Ectodermal cell (in vitro differentiated cells): ENCODE data around the gene KRTAP5-2. TPM values are rescaled to one million over a fixed set of nuclear protein-coding genes. Genes with fewer than 3 reads are reported as not detected.
"Not testable (repeated sequence)": the region's sequence is repeated elsewhere in the genome, so short reads cannot be mapped to it uniquely, and the experiment has no call there.

Experiments used
- H3K27ac ChIP-seq: 2 replicates; pipeline ENCODE4 v1.7.0; 2013; ENCODE audit warnings: mild to moderate bottlenecking, low read depth, low read length; ENCODE audit not compliant: insufficient read depth, poor library complexity, severe bottlenecking
- H3K27me3 ChIP-seq: 2 replicates; pipeline ENCODE4 v1.7.0; 2013; ENCODE audit warnings: mild to moderate bottlenecking, low read length; ENCODE audit not compliant: insufficient read depth, control insufficient read depth, poor library complexity, severe bottlenecking
- H3K36me3 ChIP-seq: one replicate; pipeline ENCODE4 v1.7.0; 2013; ENCODE audit warnings: low read length; ENCODE audit not compliant: control insufficient read depth, insufficient read depth
- H3K4me1 ChIP-seq: one replicate; pipeline ENCODE4 v1.7.0; 2013; ENCODE audit warnings: low read length; ENCODE audit not compliant: control insufficient read depth, insufficient read depth
- H3K4me3 ChIP-seq: 2 replicates; pipeline ENCODE4 v1.7.0; 2013; ENCODE audit warnings: low read depth, low read length, control low read depth; ENCODE audit not compliant: insufficient read depth
- H3K9me3 ChIP-seq: 2 replicates; pipeline ENCODE4 v1.7.0; 2013; ENCODE audit warnings: mild to moderate bottlenecking, low read length, moderate library complexity; ENCODE audit not compliant: control insufficient read depth
- WGBS, 2 experiments: methylation state at CpG; one replicate each; pipeline ENCODE4 v1.1.7; 2013; ENCODE audit warnings: missing lambda C conversion rate in 2 of 2; 5-methylcytosine and 5-hydroxymethylcytosine counted together
- polyA plus RNA-seq, 4 experiments: library from polyadenylated mRNA; stranded (reverse); fragments of 50-300 nt; gene quantifications; one replicate each; pipeline ENCODE4 v1.2.3, GENCODE V29; 2013

The KRTAP5-2 gene, protein sequence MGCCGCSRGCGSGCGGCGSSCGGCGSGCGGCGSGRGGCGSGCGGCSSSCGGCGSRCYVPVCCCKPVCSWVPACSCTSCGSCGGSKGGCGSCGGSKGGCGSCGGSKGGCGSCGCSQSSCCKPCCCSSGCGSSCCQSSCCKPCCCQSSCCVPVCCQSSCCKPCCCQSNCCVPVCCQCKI
- polyA plus RNA-seq (2013, experiment 1 of 4) = not detected
- not detected for polyA plus RNA-seq (2013, experiment 2 of 4)
- not detected for polyA plus RNA-seq (2013, experiment 3 of 4)
- not detected for polyA plus RNA-seq (2013, experiment 4 of 4)

DNA sequence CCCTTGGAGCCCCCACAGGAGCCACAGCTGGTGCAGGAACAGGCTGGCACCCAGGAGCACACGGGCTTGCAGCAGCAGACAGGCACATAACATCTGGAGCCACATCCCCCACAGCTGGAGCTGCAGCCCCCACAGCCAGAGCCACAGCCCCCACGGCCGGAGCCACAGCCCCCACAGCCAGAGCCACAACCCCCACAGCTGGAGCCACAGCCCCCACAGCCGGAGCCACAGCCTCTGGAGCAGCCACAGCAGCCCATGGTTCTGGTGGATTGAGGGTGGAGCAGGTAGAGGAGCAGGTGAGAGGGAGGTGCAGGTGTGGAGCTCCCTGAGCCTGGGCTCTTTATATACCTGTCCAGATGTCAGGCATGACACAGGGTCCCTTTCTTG lies at the start of gene KRTAP5-2:
Gene KRTAP5-2 (minus strand): TSS at position 301 of the 387 bp plus-strand sequence. CDS start 44 bp downstream, at position 257.
- no peaks in the 10 kb centered on the region for H3K9me3 ChIP-seq
- WGBS, 2 experiments = 87 to 100% methylated on average over 2 to 4 of the region's 4 CpGs
- no peaks in the 10 kb centered on the region for H3K4me1 ChIP-seq
- H3K36me3 ChIP-seq = no peaks in the 10 kb centered on the region
- H3K27ac ChIP-seq = no peak within 1 kb of the TSS
- H3K27me3 ChIP-seq = peaks cover 15% of the 10 kb centered on the region
- H3K4me3 ChIP-seq = no peak within 1 kb of the TSS

- not testable (repeated sequence) for H3K4me1 ChIP-seq
- WGBS, 2 experiments = 79 to 84% methylated on average over 9 to 10 of the region's 10 CpGs
These were observed 48.4 kb upstream of the KRTAP5-2 start for GRCh38 chr11:1646540-1646939.

DNA sequence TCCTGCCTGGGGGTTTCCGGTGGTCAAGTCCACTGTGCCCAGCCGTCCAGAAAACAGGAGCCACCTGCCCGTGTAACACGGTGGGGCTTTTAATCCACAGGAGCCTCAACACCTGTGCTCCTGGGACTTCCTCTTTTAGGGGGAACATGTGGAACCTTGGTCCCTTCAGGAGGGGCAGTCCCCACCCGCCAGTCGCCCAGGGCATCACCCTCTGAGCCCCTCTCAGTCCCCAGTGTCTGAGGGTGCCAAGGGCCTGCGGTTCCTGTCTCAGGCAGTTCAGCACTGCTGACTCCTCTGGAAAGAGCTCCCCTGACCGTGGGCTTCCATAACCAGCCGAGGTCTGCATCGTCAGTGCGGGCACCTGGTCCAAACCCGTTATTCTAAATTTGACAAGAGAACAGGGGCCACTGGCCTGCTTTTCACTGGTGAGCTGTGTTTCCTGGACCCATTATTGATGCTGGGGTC lies 47.3 kb upstream of the KRTAP5-2 start:
- Histone ChIP-seq H3K4me1 (no peaks in the 10 kb centered on the region), H3K27ac (no peak overlapping the region), H3K36me3 (no peaks in the 10 kb centered on the region), H3K9me3 (no peaks in the 10 kb centered on the region), H3K4me3 (no peak overlapping the region), H3K27me3 (no peaks in the 10 kb centered on the region)
- 89 to 92% methylated on average over 12 of the region's 12 CpGs for WGBS, 2 experiments

More at GRCh38 chr11:1646540-1646939, 48.4 kb upstream of the KRTAP5-2 start:
- not testable (repeated sequence) for H3K4me3 ChIP-seq, H3K36me3 ChIP-seq, H3K27ac ChIP-seq, H3K27me3 ChIP-seq, H3K9me3 ChIP-seq

DNA sequence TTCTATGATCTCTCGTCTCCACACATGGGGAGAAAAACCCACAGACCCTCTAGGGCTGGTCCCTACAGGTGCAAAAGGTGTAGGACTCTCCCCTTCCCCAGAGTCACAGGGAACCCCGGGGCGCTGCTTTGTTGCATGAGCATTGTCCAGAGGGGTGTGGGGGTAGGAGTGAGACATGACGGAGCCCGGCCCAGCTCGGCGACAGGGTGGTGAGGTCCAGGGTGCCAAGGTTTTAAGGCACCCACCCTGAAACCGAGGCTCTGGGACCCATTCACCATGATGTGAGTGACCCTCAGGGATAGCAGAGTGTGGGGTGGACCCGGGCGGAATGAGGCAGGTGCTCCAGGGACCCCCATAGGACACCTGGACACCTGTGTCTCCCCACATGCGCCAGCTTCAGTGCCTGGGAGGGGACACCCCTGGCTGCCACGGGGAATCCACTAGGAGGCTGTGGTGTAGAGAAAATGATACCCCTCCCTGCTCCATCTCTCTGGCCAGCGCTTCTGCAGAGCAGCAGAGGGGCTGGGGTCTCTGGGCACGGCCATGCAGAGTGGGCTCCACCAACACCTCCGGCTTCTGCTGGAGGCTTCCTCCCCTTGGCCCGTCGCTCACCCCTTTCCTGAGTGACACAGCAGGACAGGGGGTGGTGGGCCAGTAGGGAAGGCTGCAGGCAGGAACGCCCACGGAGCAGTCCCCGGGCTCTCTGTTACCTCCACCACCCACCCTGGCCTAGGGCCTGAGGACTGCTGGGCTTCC lies 46.7 kb upstream of the KRTAP5-2 start:
- H3K4me3 ChIP-seq = no peak overlapping the region
- 88 to 89% methylated on average over 20 of the region's 20 CpGs for WGBS, 2 experiments
- no peaks in the 10 kb centered on the region for H3K27me3 ChIP-seq
- H3K36me3 ChIP-seq = no peaks in the 10 kb centered on the region
- H3K27ac ChIP-seq = no peak overlapping the region
- no peaks in the 10 kb centered on the region for H3K9me3 ChIP-seq
- no peaks in the 10 kb centered on the region for H3K4me1 ChIP-seq

DNA sequence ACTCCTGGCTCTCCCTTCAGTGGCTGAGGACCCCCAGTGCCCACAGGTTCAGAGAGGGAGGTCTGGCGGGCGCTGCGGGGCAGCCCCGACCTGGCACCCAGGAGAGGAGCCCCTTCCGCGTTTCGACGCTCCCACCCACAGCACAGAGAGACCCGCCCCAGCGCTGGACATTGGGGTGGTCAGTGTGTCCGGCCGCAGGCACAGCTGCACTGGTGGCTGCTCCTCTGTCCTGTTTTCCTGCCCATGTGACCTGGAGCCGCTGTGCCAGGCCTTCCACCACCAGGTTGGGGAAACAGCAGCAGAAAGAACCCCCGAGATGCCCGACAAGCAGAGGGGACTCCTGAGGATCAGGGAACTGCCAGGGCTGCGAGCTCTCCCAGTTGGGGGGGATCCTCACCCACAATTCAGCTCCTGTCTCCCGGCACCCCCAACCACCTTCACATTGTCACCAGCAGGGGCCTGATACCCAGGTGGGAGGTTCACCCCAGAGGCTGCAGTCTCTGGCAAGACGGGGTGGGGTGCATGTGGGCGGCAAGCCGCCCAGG lies 45.1 kb upstream of the KRTAP5-2 start:
- no peaks in the 10 kb centered on the region for H3K27me3 ChIP-seq
- no peaks in the 10 kb centered on the region for H3K36me3 ChIP-seq
- H3K4me1 ChIP-seq = no peaks in the 10 kb centered on the region
- no peak overlapping the region for H3K27ac ChIP-seq
- no peak overlapping the region for H3K4me3 ChIP-seq
- H3K9me3 ChIP-seq = no peaks in the 10 kb centered on the region
- WGBS, 2 experiments = 92 to 97% methylated on average over 20 of the region's 20 CpGs

GRCh38 chr11:1642288-1643145 lies 44.4 kb upstream of the KRTAP5-2 start:
- H3K27ac ChIP-seq = no peak overlapping the region
- no peaks in the 10 kb centered on the region for H3K4me1 ChIP-seq
- H3K4me3 ChIP-seq = no peak overlapping the region
- H3K9me3 ChIP-seq = no peaks in the 10 kb centered on the region
- no peaks in the 10 kb centered on the region for H3K36me3 ChIP-seq
- 85 to 86% methylated on average over 29 of the region's 29 CpGs for WGBS, 2 experiments
- H3K27me3 ChIP-seq = no peaks in the 10 kb centered on the region

DNA sequence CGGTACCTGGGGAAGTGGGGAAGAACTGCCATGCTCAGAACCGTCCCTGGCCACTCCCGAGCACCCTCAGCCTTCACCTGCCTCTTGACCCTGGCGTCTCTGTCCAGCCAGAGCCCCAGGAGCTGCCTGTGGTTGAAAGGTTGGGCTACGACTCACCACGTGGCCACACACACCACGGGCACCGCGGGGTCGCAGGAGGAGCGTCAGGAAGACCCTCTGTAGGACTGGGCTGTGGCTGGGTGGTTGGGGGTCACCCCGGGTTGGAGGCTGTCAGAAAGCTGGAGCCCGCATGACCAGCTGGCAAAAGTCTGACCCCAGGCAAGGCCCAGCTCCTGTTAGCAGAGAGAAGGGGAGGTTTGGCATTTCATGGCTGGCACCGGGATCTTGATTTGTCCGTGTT lies 43.0 kb upstream of the KRTAP5-2 start:
- 91 to 94% methylated on average over 15 of the region's 15 CpGs for WGBS, 2 experiments
- no peaks in the 10 kb centered on the region for H3K4me1 ChIP-seq
- no peaks in the 10 kb centered on the region for H3K9me3 ChIP-seq
- no peak overlapping the region for H3K27ac ChIP-seq
- no peaks in the 10 kb centered on the region for H3K27me3 ChIP-seq
- H3K4me3 ChIP-seq = no peak overlapping the region
- no peaks in the 10 kb centered on the region for H3K36me3 ChIP-seq

DNA sequence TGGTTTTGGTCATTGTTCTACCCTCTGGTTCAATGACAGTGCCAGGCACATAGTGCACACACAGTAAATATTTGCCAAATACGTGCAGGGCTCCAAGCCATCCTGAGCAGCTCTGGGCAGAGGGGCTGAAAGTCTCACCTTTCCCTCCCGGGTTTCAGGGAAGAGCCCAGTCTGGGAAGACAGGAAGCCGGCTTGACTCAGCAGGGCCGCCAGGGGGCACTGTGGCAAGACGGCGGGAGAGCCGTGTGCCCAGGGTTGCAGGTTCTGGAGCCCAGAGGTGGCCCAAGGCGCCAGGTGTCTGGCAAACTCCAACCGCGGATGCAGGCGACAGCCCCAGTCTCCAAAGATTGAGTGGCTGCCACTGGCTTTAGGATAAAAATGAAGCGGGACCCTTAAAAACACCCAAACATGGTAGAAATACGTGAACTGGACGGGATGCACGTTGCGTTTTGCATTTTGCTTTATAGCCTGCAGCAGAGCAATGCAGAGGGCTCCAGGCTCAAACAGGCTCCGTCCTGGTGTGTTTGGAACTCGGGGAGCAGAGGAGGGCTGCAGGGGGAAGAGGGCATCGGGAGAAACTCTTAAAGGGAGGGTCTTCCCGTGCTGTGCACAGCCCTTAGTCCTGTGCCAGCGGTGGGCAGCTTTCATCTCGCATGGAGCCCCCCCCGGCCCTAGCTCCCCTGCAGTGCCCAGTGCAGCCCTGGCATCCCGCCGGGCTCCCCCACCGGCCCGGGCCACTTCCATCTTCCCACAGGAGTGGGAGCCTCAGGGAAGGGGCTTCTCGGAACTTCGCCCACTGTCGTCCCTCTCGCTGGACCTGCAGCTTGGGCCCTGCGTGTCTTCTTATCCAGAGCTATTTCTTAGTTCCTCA lies 42.2 kb upstream of the KRTAP5-2 start:
- 58 to 61% methylated on average over 32 of the region's 32 CpGs for WGBS, 2 experiments
- Histone ChIP-seq H3K27ac (no peak overlapping the region), H3K27me3 (no peaks in the 10 kb centered on the region), H3K4me1 (no peaks in the 10 kb centered on the region), H3K9me3 (no peaks in the 10 kb centered on the region), H3K36me3 (no peaks in the 10 kb centered on the region), H3K4me3 (no peak overlapping the region)

GRCh38 chr11:1639666-1640065 lies 41.6 kb upstream of the KRTAP5-2 start:
- H3K4me1 ChIP-seq = no peaks in the 10 kb centered on the region
- H3K27me3 ChIP-seq = no peaks in the 10 kb centered on the region
- no peak overlapping the region for H3K4me3 ChIP-seq
- 81 to 83% methylated on average over 15 of the region's 15 CpGs for WGBS, 2 experiments
- no peaks in the 10 kb centered on the region for H3K36me3 ChIP-seq
- no peak overlapping the region for H3K27ac ChIP-seq
- H3K9me3 ChIP-seq = no peaks in the 10 kb centered on the region
